ENCODE data around the gene C10orf62.
A peak's percentile ranks its signal among the peaks of the same experiment; 100 is the strongest.
"Not testable (repeated sequence)": the region's sequence is repeated elsewhere in the genome, so short reads cannot be mapped to it uniquely, and the experiment has no call there.

C10orf62 gene

DNA sequence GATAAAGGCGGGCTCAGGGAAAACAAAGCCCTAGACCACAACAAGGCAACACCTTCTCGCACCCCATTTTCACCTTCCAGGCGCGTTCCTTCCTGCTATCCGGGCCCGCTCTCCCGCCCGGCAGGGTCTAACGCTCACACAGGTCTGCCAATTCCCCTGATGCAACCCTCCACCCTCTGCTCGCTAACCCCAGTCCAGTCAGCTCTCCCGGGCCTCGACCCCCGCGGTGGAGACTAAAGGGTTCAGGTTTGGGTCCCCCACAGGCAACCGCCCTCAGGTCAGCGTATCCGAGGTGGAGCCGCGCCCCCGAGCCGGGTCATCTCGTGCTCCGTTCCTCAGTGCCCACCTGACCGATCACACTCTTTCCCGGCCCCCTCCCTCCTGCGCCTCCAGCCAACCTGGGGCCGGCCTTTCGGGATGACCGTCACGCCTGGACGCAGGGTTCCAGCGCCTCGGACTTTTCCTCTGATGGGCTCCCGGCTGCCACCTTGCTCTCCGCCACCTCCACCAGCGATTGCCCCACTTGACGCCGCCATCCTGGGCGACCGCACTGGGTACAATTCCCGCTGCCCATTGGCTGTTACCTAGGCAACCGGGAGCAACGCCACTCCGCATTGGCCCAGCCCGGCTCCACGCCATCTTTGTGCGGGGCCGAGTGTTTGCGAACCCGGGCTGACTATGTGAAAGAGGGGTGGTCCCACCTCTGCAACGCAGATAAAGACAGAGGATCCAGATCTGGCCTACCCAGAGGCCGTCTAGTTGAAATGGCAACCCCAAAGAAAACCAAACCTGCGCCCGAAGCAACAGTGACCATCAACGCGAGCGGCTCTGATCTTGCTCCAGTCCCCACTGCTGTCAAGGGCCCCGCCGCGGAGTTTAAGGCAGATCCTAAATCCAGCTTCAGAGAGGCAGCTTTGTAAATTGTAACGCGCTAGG lies 43.7 kb downstream of the C10orf62 start, which contains the start of gene MORN4:
TSS of gene MORN4 (minus strand) at position 552 of the 936 bp plus-strand sequence. CDS start 13,847 bp downstream, outside the sequence.
- DNase-seq, result peak; percentile 12

GRCh38 chr10:97633921-97634320 lies 44.4 kb downstream of the C10orf62 start:
- DNase-seq, result no peak

GRCh38 chr10:97635577-97635976 lies 46.1 kb downstream of the C10orf62 start:
- DNase-seq, result no peak

DNA sequence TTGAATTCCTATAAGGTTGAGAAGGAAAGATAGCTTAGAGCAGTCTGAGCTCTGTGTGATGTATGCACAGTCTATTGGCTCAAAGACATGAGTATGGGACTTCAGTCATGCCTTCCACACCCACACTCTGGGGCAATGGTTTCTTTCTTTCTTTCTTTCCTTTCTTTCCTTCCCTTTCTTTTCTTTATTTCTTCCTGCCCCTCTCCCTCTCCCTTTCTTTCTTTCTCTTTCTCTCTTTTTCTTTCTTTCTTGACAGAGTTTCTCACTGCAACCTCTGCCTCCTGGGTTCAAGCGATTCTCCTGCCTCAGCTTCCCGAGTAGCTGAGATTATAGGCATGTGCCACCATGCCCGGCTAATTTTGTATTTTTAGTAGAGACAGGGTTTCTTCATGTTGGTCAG lies 49.6 kb downstream of the C10orf62 start:
- DNase-seq, result not testable (repeated sequence)

GRCh38 chr10:97640174-97640867 lies 50.8 kb downstream of the C10orf62 start, which contains the start of gene PI4K2A:
Gene PI4K2A, plus strand, starts transcription at chr10:97640671. Its CDS starts 72 bp downstream, at chr10:97640743.
- DNase-seq, result peak; percentile 97
